ENCODE measurements around the gene PPP1R11. TPM values are rescaled to one million over a fixed set of nuclear protein-coding genes. Genes with fewer than 3 reads are reported as not detected.

Gene PPP1R11
- total and polyA plus RNA-seq, 8 donors: 1.2 to 141 (median 61.9) TPM

GRCh38 chr6:30053682-30054081 lies 13.3 kb upstream of the PPP1R11 start:
- Histone ChIP-seq H3K4me1 (no peaks in the 10 kb centered on the region), H3K9me3 (no peaks in the 10 kb centered on the region), H3K4me3 (no peak overlapping the region), H3K27me3 (no peaks in the 10 kb centered on the region), H3K36me3 (peaks cover 0 to 44% (median 35%) of the 10 kb centered on the region in 4 donors), H3K27ac (no peak overlapping the region)
- TF ChIP-seq CTCF (IDR thresholded peaks at IDR 0.05) (no peak), POLR2A (IDR thresholded peaks at IDR 0.05) (no peak), EP300 (IDR thresholded peaks at IDR 0.05) (no peak), POLR2AphosphoS5 (IDR thresholded peaks at IDR 0.05) (no peak)
- intact Hi-C loops (cut with DNase I; ENCODE audit: low total_unique reads): no loop called here
- DNase-seq: no peak
- WGBS, 5 donors: 81 to 89% (median 83%) methylated on average over 3 of the region's 3 CpGs

GRCh38 chr6:30055513-30055912 lies 11.5 kb upstream of the PPP1R11 start:
- H3K4me3 ChIP-seq: no peak overlapping the region
- H3K27ac ChIP-seq: no peak overlapping the region
- peaks cover 0 to 42% (median 34%) of the 10 kb centered on the region in 4 donors for H3K36me3 ChIP-seq
- H3K9me3 ChIP-seq: no peaks in the 10 kb centered on the region
- DNase-seq: no peak
- intact Hi-C loops (cut with DNase I; ENCODE audit: low total_unique reads): no loop called here
- TF ChIP-seq EP300 (IDR thresholded peaks at IDR 0.05) (no peak), POLR2A (IDR thresholded peaks at IDR 0.05) (no peak), POLR2AphosphoS5 (IDR thresholded peaks at IDR 0.05) (no peak), CTCF (IDR thresholded peaks at IDR 0.05) (no peak)
- WGBS, 5 donors: 56 to 68% (median 63%) methylated on average over 1 of the region's 1 CpG
- H3K27me3 ChIP-seq: no peaks in the 10 kb centered on the region
- H3K4me1 ChIP-seq: peaks cover 9 to 14% (median 12%) of the 10 kb centered on the region in 4 donors

- peaks cover 21 to 43% (median 29%) of the 10 kb centered on the region in 4 donors for H3K4me1 ChIP-seq
- no peaks in the 10 kb centered on the region for H3K9me3 ChIP-seq
- peaks cover 0 to 35% (median 28%) of the 10 kb centered on the region in 4 donors for H3K36me3 ChIP-seq
- H3K27ac ChIP-seq: peak overlapping the region; percentile 87 to 95 (median 93)
- peak overlapping the region; percentile 75 to 86 (median 83) for H3K4me3 ChIP-seq
- no peak for TF ChIP-seq CTCF (IDR thresholded peaks at IDR 0.05)
- no peak for TF ChIP-seq POLR2A (IDR thresholded peaks at IDR 0.05)
- TF ChIP-seq EP300 (IDR thresholded peaks at IDR 0.05): no peak
- no peak for TF ChIP-seq POLR2AphosphoS5 (IDR thresholded peaks at IDR 0.05)
- 0 to 1% (median 0%) methylated on average over 24 of the region's 24 CpGs for WGBS, 5 donors
- DNase-seq: peak in 1 of 2 donors; percentile 71
- intact Hi-C loops (cut with DNase I; ENCODE audit: low total_unique reads): no loop called here
- no peaks in the 10 kb centered on the region for H3K27me3 ChIP-seq
Observed at GRCh38 chr6:30060606-30061091, 6.3 kb upstream of the PPP1R11 start.

GRCh38 chr6:30061092-30061857 lies 5.7 kb upstream of the PPP1R11 start, which contains the start of gene POLR1H:
TSS of gene POLR1H (plus strand) at chr6:30061265. CDS start at chr6:30061525, 260 bp downstream.
- Histone ChIP-seq H3K4me1 (peaks cover 26 to 49% (median 34%) of the 10 kb centered on the region in 4 donors), H3K27me3 (no peaks in the 10 kb centered on the region), H3K36me3 (peaks cover 0 to 28% (median 22%) of the 10 kb centered on the region in 4 donors), H3K4me3 (peak within 1 kb of the TSS; percentile 75 to 86 (median 83)), H3K9me3 (no peaks in the 10 kb centered on the region), H3K27ac (peak within 1 kb of the TSS; percentile 87 to 95 (median 93))
- intact Hi-C loops (cut with DNase I; ENCODE audit: low total_unique reads): no loop called here
- TF ChIP-seq CTCF (IDR thresholded peaks at IDR 0.05) (no peak), POLR2A (IDR thresholded peaks at IDR 0.05) (peak in 1 of 4 donors; percentile 89), EP300 (IDR thresholded peaks at IDR 0.05) (no peak), POLR2AphosphoS5 (IDR thresholded peaks at IDR 0.05) (peak; percentile 93 to 97 (median 96))
- WGBS, 5 donors: 0 to 1% (median 0%) methylated on average over 20 to 48 of the region's 48 CpGs
- peak; percentile 94 to 99 for DNase-seq

Measured in stomach (tissue), 9 donors.